ENCODE data around the gene IFNA1. TPM values are rescaled to one million over a fixed set of nuclear protein-coding genes. Genes with fewer than 3 reads are reported as not detected.

Gene IFNA1
- total RNA-seq = not detected

- H3K9me3 Mint-ChIP-seq = no peaks in the 10 kb centered on the region
- ATAC-seq = no peak
- DNase-seq (ENCODE audit: low spot score in 2 of 2) = no peak
- H3K27ac Mint-ChIP-seq = no peak within 1 kb of the TSS
- peaks cover 0 to 5% of the 10 kb centered on the region in 2 donors for H3K36me3 Mint-ChIP-seq
Measured at GRCh38 chr9:21440139-21440538, at the start of gene IFNA1. Gene IFNA1 (plus strand): TSS chr9:21440439. CDS start chr9:21440508, 69 bp downstream.

- Mint-ChIP-seq H3K27ac (no peak overlapping the region), H3K36me3 (no peaks in the 10 kb centered on the region), H3K9me3 (no peaks in the 10 kb centered on the region)
- ATAC-seq (peak; percentile 40 to 71), DNase-seq (ENCODE audit: low spot score in 2 of 2) (no peak)
Measured at GRCh38 chr9:21392270-21392669, 48.0 kb upstream of the IFNA1 start.

GRCh38 chr9:21395778-21396717, 44.2 kb upstream of the IFNA1 start:
- Mint-ChIP-seq H3K36me3 (no peaks in the 10 kb centered on the region), H3K9me3 (peaks cover 0 to 6% of the 10 kb centered on the region in 2 donors), H3K27ac (peak overlapping the region in 1 of 2 donors; percentile 55)
- DNase-seq (ENCODE audit: low spot score in 2 of 2) (peak; percentile 62 to 67), ATAC-seq (peak; percentile 83 to 86)

- peaks cover 0 to 6% of the 10 kb centered on the region in 2 donors for H3K9me3 Mint-ChIP-seq
- no peak overlapping the region for H3K27ac Mint-ChIP-seq
- no peaks in the 10 kb centered on the region for H3K36me3 Mint-ChIP-seq
- ATAC-seq (no peak), DNase-seq (ENCODE audit: low spot score in 2 of 2) (no peak)
Measured at GRCh38 chr9:21398955-21399489, 41.2 kb upstream of the IFNA1 start.

GRCh38 chr9:21399956-21400355, 40.3 kb upstream of the IFNA1 start:
- Mint-ChIP-seq H3K36me3 (no peaks in the 10 kb centered on the region), H3K9me3 (peaks cover 0 to 6% of the 10 kb centered on the region in 2 donors), H3K27ac (no peak overlapping the region)
- ATAC-seq (no peak), DNase-seq (ENCODE audit: low spot score in 2 of 2) (no peak)

- Mint-ChIP-seq H3K27ac (no peak overlapping the region), H3K9me3 (peaks cover 0 to 6% of the 10 kb centered on the region in 2 donors), H3K36me3 (no peaks in the 10 kb centered on the region)
- ATAC-seq = peak; percentile 22 to 58
- peak in 1 of 2 donors; percentile 10 for DNase-seq (ENCODE audit: low spot score in 2 of 2)
Measured at GRCh38 chr9:21402386-21403251, 37.6 kb upstream of the IFNA1 start.

- Mint-ChIP-seq H3K9me3 (peaks cover 0 to 6% of the 10 kb centered on the region in 2 donors), H3K36me3 (no peaks in the 10 kb centered on the region), H3K27ac (no peak overlapping the region)
- DNase-seq (ENCODE audit: low spot score in 2 of 2) (no peak), ATAC-seq (no peak)
Measured at GRCh38 chr9:21404146-21404545, 36.1 kb upstream of the IFNA1 start.

- no peak within 1 kb of the TSS for H3K27ac Mint-ChIP-seq
- ATAC-seq = no peak
- no peaks in the 10 kb centered on the region for H3K9me3 Mint-ChIP-seq
Measured at GRCh38 chr9:21408817-21409216, 31.4 kb upstream of the IFNA1 start, which contains the start of gene IFNA8. Gene IFNA8 (plus strand): TSS chr9:21409117. CDS start chr9:21409177, 60 bp downstream.

GRCh38 chr9:21412107-21412506, 28.1 kb upstream of the IFNA1 start:
- ATAC-seq (no peak), DNase-seq (ENCODE audit: low spot score in 2 of 2) (no peak)
- Mint-ChIP-seq H3K27ac (no peak overlapping the region), H3K9me3 (no peaks in the 10 kb centered on the region), H3K36me3 (no peaks in the 10 kb centered on the region)

More at GRCh38 chr9:21408817-21409216, 31.4 kb upstream of the IFNA1 start, which contains the start of gene IFNA8:
- H3K36me3 Mint-ChIP-seq = no peaks in the 10 kb centered on the region
- DNase-seq (ENCODE audit: low spot score in 2 of 2) = no peak

- no peaks in the 10 kb centered on the region for H3K36me3 Mint-ChIP-seq
- no peak for ATAC-seq
- H3K9me3 Mint-ChIP-seq = no peaks in the 10 kb centered on the region
- DNase-seq (ENCODE audit: low spot score in 2 of 2) = no peak
- no peak overlapping the region for H3K27ac Mint-ChIP-seq
Measured at GRCh38 chr9:21413151-21413550, 27.1 kb upstream of the IFNA1 start.

GRCh38 chr9:21413624-21414023, 26.6 kb upstream of the IFNA1 start:
- DNase-seq (ENCODE audit: low spot score in 2 of 2) = no peak
- Mint-ChIP-seq H3K36me3 (no peaks in the 10 kb centered on the region), H3K27ac (no peak overlapping the region), H3K9me3 (no peaks in the 10 kb centered on the region)
- ATAC-seq = peak; percentile 53 to 73

GRCh38 chr9:21414220-21414940, 25.9 kb upstream of the IFNA1 start:
- no peaks in the 10 kb centered on the region for H3K36me3 Mint-ChIP-seq
- no peak overlapping the region for H3K27ac Mint-ChIP-seq
- no peak for ATAC-seq
- H3K9me3 Mint-ChIP-seq = no peaks in the 10 kb centered on the region
- no peak for DNase-seq (ENCODE audit: low spot score in 2 of 2)

- no peaks in the 10 kb centered on the region for H3K9me3 Mint-ChIP-seq
- ATAC-seq (no peak), DNase-seq (ENCODE audit: low spot score in 2 of 2) (no peak)
- no peak overlapping the region for H3K27ac Mint-ChIP-seq
- no peaks in the 10 kb centered on the region for H3K36me3 Mint-ChIP-seq
Measured at GRCh38 chr9:21415493-21416267, 24.6 kb upstream of the IFNA1 start.

- H3K9me3 Mint-ChIP-seq = no peaks in the 10 kb centered on the region
- no peaks in the 10 kb centered on the region for H3K36me3 Mint-ChIP-seq
- no peak overlapping the region for H3K27ac Mint-ChIP-seq
- DNase-seq (ENCODE audit: low spot score in 2 of 2) (no peak), ATAC-seq (no peak)
Measured at GRCh38 chr9:21428235-21428634, 12.0 kb upstream of the IFNA1 start.

- H3K9me3 Mint-ChIP-seq = no peaks in the 10 kb centered on the region
- no peak overlapping the region for H3K27ac Mint-ChIP-seq
- no peak for ATAC-seq
- no peak for DNase-seq (ENCODE audit: low spot score in 2 of 2)
- no peaks in the 10 kb centered on the region for H3K36me3 Mint-ChIP-seq
Measured at GRCh38 chr9:21429191-21429590, 11.0 kb upstream of the IFNA1 start.

All from activated naive CD4-positive, alpha-beta T cell treated with anti-CD3 and anti-CD28 coated beads, Interleukin-2, amount 50 U/mL, for 72 hours (primary cell).